ENCODE results near the gene ITGAL.

DNA sequence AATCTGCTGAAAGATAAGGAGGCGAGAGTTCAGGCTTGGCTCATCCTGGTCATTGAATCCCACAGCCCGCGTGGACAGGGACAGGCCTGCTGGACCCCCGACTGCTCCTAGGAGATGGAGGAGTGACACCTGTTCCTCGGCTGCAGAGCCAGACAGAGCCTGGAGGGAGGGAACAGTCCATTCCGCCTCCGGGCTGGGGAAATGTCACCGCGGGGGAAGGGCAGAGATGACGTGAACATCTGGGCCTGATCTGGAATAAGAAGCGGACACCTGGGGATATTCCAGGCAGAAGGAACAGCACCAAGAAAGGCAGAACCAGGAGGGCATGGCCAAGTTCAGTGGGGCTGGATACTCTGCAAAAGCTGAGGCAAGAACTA lies 60.6 kb downstream of the ITGAL start:
- TF ChIP-seq POLR2A (IDR thresholded peaks at IDR 0.05) (no peak), CTCF (IDR thresholded peaks at IDR 0.05) (no peak)

All from adrenal gland (tissue), 5 donors.